ENCODE measurements around the gene TPH1. TPM values are rescaled to one million over a fixed set of nuclear protein-coding genes. Genes with fewer than 3 reads are reported as not detected.

The TPH1 gene
- total and polyA plus RNA-seq, 7 donors: 0.03 to 0.28 (median 0.07) TPM; not detected in 1

DNA sequence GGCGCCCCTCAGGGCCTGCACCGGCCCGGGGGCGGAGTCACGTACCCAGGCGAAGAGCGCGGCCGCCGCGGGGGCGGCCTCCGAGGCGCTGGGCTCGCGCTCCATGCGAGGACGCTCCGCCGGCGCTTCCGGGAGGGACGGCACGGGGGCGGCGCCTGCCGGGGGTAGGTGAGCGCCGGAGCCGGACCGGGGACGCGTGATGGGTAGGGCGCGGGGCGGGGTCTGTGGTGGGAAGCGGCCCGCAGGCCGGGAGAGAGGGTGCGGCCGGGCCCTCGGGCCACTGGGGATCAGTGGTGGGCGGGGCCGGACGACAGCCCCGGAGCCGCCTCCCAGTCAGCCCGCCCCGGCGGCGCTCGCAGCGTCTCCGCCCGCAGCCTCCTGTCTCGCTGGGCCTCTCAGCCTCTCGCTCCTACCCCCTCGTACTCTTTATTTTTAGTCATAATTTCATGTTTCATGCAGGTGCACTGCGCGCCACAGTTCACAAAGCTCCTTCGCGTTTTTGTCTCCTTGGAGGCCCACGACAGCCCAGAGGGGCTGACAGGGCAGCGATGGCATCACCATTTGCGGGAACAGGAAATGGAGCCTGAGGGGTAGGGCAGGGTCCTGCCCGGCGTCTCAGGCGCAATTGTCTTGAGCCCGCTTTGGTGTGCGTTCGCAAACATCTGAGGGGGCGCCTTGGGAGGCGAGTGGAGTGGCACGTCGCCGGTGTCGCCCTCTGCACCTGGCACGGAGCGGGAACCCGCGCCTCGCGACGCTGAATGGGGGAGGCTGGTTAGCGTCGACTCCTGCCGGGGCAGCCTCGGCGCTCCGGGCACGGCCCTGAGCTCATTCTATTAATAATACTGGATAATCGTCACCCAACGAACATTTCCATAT is 32.9 kb downstream of the TPH1 start, which contains the start of gene SERGEF:
TSS of gene SERGEF (minus strand) at position 142 of the 876 bp plus-strand sequence. CDS start at position 105, 37 bp downstream.
- 0% methylated on average over 59 to 93 of the region's 93 CpGs for WGBS, 3 donors
- H3K27me3 ChIP-seq (ENCODE audit: insufficient read depth in 3 of 3, low read length in 2 of 3): no peaks in the 10 kb centered on the region
- DNase-seq (peak; percentile 95 to 97), ATAC-seq (peak; percentile 96 to 98 (median 98))
- H3K36me3 ChIP-seq (ENCODE audit: insufficient read depth in 1 of 2, low read depth in 1 of 2): no peaks in the 10 kb centered on the region
- peak within 1 kb of the TSS; percentile 91 for H3K27ac ChIP-seq
- no peaks in the 10 kb centered on the region for H3K9me3 ChIP-seq
- TF ChIP-seq, protein P1, sequence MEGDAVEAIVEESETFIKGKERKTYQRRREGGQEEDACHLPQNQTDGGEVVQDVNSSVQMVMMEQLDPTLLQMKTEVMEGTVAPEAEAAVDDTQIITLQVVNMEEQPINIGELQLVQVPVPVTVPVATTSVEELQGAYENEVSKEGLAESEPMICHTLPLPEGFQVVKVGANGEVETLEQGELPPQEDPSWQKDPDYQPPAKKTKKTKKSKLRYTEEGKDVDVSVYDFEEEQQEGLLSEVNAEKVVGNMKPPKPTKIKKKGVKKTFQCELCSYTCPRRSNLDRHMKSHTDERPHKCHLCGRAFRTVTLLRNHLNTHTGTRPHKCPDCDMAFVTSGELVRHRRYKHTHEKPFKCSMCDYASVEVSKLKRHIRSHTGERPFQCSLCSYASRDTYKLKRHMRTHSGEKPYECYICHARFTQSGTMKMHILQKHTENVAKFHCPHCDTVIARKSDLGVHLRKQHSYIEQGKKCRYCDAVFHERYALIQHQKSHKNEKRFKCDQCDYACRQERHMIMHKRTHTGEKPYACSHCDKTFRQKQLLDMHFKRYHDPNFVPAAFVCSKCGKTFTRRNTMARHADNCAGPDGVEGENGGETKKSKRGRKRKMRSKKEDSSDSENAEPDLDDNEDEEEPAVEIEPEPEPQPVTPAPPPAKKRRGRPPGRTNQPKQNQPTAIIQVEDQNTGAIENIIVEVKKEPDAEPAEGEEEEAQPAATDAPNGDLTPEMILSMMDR (IDR thresholded peaks at IDR 0.05): no peak
- H3K4me3 ChIP-seq: peak within 1 kb of the TSS; percentile 96
- peaks cover 6% of the 10 kb centered on the region for H3K4me1 ChIP-seq
- intact Hi-C loops (cut with DNase I): loop anchor here (10.0 kb wide), 2 partner anchors 92 to 302 kb away; partner anchors contain the start of gene SAAL1 (in 1 of the 2)

DNA sequence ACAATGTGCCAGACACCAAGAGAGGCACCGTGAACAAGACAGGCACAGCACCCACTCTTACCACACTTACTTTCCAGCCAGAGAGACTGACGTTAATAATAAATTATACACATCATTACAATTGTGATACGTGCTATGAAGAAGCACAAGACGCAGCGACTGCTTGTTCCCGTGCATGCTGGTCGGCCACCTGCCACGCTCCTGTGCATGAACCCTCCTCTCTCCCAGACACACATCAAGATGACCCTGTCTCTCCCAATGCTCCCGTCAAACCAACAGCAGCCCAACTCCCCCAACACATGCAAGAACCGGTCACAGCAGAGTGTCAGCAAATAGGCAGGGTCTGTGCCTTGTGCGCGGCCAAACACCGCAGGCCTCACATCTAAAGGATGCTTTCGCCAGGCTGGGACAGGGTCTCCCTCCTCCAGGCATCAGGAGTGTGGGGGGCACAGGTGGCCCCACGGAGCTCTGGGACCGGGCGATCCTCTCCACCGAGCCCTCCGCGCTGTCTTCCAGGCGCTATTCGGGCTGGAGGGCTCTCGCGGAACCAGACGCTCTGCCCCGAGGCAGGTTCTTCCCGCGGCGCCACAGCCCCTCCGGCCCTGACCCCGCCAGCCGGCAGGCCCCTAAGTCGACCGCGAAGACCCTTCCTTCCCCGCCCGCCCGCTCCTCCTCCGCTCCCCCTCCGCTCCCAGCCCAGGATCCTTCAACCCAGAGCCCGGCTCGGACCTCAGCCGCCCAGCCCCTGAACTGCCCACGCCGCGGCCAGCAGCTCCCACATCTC is 33.8 kb downstream of the TPH1 start:
- DNase-seq: peak; percentile 18 to 50
- peaks cover 6% of the 10 kb centered on the region for H3K4me1 ChIP-seq
- peak overlapping the region; percentile 91 for H3K27ac ChIP-seq
- peak overlapping the region; percentile 96 for H3K4me3 ChIP-seq
- intact Hi-C loops (cut with DNase I): loop anchor here (10.0 kb wide), 2 partner anchors 92 to 302 kb away; partner anchors contain the start of gene SAAL1 (in 1 of the 2)
- H3K36me3 ChIP-seq (ENCODE audit: insufficient read depth in 1 of 2, low read depth in 1 of 2): peaks cover 0 to 5% of the 10 kb centered on the region in 2 donors
- TF ChIP-seq, protein P1 (IDR thresholded peaks at IDR 0.05): no peak
- H3K27me3 ChIP-seq (ENCODE audit: insufficient read depth in 3 of 3, low read length in 2 of 3): no peaks in the 10 kb centered on the region
- ATAC-seq: peak; percentile 8 to 26 (median 16)
- 5 to 11% (median 7%) methylated on average over 43 to 46 of the region's 46 CpGs for WGBS, 3 donors
- H3K9me3 ChIP-seq: no peaks in the 10 kb centered on the region

DNA sequence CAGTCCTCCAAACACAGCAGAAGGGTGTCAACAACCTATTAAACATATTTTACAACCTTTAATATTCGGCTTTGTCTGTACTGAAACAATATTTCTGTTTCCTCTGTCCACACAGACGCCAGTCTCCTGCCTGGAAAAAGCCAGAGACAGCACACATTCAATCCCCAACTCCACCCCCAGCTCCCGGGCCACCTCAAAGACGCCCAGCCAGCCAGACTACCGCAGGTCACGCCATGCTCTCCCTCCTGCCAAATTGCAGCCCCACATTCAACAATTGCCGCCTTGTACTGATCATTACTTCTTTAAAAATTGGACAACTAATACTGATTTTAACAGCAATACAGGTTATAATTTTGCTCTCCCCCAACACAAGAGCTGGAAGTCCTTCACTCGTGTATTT is 34.4 kb downstream of the TPH1 start:
- ATAC-seq: no peak
- DNase-seq: peak in 1 of 2 donors; percentile 46
- Histone ChIP-seq H3K4me1 (peaks cover 6% of the 10 kb centered on the region), H3K4me3 (peak overlapping the region; percentile 96), H3K36me3 (ENCODE audit: insufficient read depth in 1 of 2, low read depth in 1 of 2) (peaks cover 0 to 12% of the 10 kb centered on the region in 2 donors), H3K27me3 (ENCODE audit: insufficient read depth in 3 of 3, low read length in 2 of 3) (no peaks in the 10 kb centered on the region), H3K9me3 (no peaks in the 10 kb centered on the region), H3K27ac (peak overlapping the region; percentile 91)
- intact Hi-C loops (cut with DNase I): loop anchor here (10.0 kb wide), 2 partner anchors 93 to 303 kb away; partner anchors contain the start of gene SAAL1 (in 1 of the 2)
- TF ChIP-seq, protein P1 (IDR thresholded peaks at IDR 0.05): no peak
- 71 to 85% (median 78%) methylated on average over 8 of the region's 8 CpGs for WGBS, 3 donors

DNA sequence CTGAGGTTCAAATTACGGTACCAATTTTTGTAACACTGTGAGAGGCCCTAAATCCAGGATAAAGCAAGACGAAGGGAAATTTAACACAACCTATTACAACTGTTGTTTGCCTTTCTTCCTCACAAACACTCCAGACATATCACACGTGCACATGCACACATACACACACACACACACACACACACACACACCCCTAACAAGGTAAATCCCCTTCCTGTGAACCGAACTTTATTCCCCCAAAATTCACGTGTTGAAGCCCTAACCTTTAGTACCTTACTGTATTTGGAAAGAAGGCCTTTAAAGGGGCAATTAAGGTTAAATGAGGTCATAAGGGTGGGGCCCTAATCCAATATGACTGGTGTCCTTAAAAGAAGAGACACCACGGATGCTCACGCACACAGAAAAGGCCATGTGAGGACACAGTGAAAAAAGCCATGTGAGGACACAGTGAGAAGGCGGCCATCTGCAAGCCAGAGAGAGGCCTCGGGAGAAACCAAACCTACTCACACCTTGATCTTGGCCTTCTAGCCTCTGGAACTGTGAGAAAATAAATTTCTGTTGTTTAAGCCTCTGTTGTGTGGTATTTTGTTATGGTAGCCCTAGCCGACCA is 35.0 kb downstream of the TPH1 start:
- H3K27me3 ChIP-seq (ENCODE audit: insufficient read depth in 3 of 3, low read length in 2 of 3): no peaks in the 10 kb centered on the region
- no peak for ATAC-seq
- H3K9me3 ChIP-seq: no peaks in the 10 kb centered on the region
- TF ChIP-seq, protein P1 (IDR thresholded peaks at IDR 0.05): no peak
- H3K4me1 ChIP-seq: peaks cover 6% of the 10 kb centered on the region
- peaks cover 0 to 18% of the 10 kb centered on the region in 2 donors for H3K36me3 ChIP-seq (ENCODE audit: insufficient read depth in 1 of 2, low read depth in 1 of 2)
- H3K4me3 ChIP-seq: no peak overlapping the region
- intact Hi-C loops (cut with DNase I): loop anchor here (10.0 kb wide), 2 partner anchors 94 to 304 kb away; partner anchors contain the start of gene SAAL1 (in 1 of the 2)
- 78 to 87% (median 86%) methylated on average over 10 of the region's 10 CpGs for WGBS, 3 donors
- DNase-seq: no peak
- H3K27ac ChIP-seq: no peak overlapping the region

All from psoas muscle (tissue), 8 donors.